Measurements from ENCODE around the gene PLCG2.

Gene PLCG2

DNA sequence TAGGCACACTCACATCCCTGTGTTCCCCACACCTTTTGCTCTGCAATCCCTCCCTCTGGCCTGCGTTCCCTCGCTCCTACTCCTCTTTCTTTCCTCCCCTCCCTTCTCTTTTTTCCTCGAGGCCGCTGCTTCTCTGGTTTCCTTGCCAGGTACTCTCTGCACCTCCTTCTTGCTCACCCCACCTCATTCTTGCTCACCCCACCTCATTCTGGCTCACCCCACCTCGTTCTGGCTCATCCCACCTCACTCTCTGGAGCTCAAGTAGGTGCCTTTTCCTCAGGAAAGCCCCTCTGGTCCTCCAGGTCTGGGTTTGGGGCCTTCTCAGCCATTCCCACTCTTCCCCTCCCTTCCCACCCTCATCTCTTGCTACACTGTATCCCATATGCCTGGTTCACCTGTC, 103.5 kb downstream of the PLCG2 start:
- no peak for DNase-seq

DNA sequence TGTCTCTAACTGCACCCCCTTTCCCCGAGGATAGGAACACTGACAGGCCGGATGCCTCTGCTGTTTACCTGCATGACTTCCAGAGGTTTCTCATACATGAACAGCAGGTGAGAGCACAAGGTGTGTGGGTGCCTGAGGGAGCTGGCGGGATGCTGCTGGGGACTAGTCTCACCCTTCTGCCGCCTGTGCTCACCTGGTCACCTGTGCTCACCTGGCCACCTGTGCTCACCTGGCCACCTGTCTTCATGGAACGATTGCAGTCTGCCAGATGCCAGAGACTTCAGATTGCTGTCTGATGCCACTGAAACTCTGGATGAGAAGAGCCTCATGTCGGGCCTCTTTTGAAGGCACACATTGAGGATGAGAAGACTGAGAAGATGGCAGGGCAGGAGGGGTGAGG, 104.1 kb downstream of the PLCG2 start:
- DNase-seq: no peak

DNA sequence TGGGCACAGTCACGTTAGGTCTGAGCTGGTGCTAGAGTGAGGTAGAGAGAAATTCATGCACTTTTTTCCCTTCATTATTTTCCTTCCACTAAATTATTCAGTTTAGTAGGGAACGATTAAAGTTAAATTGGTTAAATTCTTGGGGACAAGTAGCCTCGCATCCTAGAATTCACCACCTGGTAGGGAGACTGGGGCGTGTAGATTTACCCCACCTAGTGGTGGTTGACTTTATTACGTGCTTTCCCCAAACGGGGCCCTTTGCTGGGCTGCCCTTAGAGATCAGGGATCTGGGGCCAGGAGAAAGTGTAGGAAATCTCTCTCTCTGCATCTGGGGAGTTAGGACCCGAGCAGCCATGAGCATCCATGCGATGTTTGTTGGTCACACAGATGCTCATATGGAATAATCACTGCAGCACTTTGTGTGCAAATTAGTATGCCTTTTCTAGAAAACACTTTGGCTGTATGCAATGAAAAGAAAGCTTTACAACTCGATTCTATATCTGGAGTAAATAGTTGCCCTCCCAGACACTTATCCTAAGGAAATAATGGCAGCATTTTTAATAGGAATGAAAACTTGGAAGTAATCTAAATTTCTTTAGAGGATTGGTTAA, 107.0 kb downstream of the PLCG2 start:
- no peak for DNase-seq

DNA sequence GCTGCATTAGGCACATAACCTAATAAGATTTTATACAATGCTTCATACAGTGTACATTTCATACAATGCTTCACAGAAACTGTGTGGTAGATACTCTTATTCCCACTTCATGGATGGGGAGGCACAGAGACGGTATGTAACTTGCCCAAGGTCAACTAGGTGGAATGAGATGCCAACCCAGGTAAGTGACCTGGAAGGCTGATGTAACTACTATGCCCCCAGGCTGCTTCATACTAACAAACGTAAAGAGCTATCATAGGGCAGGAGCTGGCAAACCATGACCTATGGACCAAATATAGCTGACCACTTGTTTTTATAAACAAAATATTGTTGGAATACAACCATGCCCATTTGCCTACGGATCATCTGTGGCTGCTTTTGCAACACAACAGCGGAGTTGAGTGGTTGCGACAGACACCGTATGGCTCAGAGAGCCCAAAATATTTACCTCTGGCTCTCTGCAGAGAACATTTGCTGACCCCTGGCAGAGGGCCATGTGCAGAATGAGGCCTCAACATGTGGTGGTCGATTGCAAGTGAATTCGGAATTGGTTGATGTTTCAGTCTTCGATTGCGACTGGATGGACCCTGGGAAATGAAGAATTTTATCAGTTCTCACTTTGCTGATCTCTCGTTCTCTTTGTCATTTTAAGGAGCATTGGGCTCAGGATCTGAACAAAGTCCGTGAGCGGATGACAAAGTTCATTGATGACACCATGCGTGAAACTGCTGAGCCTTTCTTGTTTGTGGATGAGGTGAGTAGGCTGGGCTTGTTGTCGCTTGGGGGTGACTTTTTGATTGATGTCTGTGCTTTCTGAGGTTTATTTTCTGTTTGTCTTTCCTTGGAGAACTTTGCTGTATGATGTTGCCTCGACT, 109.7 kb downstream of the PLCG2 start:
- no peak for DNase-seq

DNA sequence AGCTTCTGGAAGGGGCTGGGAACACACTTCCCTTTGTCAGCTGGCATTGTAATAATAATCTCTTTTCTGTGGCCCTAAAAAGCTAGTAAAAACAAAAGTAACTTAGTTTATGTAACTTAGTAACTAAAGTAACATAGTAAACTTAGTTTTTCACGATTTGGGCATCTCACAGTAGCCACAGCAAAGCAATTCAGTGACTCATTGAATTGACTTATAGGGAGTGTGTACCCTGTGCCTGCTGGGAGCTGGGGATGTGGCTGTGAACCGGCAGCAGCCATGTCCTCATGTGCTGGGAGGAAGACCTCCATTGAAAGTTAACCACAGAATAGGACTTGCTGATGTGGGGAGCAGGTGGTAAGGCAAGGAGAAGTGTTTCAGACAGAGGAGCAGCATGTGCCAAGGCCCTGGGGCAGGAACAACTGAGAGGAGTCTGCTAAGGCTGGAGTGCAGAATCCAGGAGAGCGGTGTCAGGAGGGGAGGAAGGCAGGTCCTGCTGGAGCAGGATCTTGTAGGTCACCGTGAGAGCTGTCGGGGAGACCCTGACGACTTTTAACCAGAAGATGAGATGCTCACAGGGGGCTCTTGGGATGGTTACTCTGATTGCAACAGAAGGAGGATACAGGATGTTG, 112.8 kb downstream of the PLCG2 start:
- DNase-seq: no peak

GRCh38 chr16:81894592-81894991, 115.5 kb downstream of the PLCG2 start:
- no peak for DNase-seq

DNA sequence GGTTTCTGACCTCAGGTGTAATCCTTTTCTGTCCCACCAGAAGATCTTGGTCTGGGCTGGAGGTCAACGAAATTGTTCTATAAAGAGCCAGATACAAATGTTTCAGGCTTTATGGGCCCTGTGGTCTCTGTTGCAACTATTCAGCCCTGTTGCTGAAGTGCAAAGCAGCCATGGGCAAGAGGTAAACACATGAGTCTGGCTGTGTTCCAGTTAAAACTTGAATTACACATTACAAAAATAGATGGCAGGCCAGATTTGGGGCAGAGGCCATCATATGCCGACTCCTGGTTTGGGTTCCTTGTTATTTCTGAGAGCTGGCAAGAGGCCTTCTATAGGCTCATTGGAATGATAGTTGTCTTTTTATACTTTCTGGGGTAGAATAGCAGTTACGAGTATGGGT, 117.8 kb downstream of the PLCG2 start:
- no peak for DNase-seq

DNA sequence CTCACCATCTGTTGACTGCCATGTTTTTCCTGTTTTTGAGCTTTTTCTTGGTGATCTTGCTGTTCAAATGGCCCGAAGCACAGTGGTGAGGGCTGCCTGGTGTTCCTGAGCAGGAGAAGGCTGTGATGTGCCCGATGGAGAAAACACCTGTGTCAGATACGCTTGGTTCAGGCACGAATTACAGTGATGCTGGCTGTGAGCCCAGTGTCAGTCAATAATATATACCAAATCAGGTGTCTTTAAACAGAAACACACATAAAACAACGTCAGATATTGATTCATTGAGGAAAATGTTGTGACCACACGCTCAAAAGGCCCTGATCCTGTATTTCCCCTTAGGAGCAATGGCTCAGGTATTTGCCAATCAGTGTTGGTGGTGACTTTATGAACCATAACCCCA, 120.5 kb downstream of the PLCG2 start:
- no peak for DNase-seq

- DNase-seq: no peak
Observed at GRCh38 chr16:81900014-81900413, 120.9 kb downstream of the PLCG2 start.

DNA sequence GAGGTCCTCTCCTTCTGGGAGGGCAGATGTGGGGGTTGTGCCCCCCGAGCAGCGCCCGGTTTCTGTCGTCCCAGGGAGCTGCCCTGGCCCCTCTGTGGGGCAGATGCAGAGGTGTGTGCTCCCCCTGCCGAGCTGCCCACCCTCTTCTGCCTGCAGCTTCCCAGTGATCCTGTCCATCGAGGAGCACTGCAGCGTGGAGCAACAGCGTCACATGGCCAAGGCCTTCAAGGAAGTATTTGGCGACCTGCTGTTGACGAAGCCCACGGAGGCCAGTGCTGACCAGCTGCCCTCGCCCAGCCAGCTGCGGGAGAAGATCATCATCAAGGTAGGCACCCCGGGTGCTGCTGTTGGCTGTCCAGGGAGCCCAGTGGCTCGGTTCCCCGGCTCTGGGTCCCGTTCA, 121.4 kb downstream of the PLCG2 start:
- DNase-seq: no peak

- no peak for DNase-seq
Observed at GRCh38 chr16:81901484-81901883, 122.4 kb downstream of the PLCG2 start.

GRCh38 chr16:81902025-81902424, 122.9 kb downstream of the PLCG2 start:
- no peak for DNase-seq

GRCh38 chr16:81904320-81904719, 125.2 kb downstream of the PLCG2 start:
- DNase-seq: no peak

- no peak for DNase-seq
Observed at GRCh38 chr16:81905277-81905676, 126.2 kb downstream of the PLCG2 start.

DNA sequence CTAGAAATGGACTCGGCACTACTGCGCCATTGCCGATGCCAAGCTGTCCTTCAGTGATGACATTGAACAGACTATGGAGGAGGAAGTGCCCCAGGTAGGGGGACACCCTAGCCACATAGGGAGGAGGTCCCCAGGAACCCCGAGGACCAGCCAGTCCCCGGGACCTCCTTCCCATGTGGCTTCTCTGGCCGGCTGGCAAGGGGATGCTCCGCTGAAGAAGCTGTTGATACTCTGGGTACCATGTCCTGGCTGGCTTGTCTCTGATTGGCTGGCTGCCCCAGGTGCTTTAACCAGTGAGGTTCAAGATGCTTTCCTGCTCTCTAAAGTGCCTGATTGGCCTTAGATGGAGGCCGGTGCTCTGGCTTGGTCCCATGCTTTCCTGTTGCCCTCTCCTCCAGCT, 128.6 kb downstream of the PLCG2 start:
- DNase-seq: no peak

DNA sequence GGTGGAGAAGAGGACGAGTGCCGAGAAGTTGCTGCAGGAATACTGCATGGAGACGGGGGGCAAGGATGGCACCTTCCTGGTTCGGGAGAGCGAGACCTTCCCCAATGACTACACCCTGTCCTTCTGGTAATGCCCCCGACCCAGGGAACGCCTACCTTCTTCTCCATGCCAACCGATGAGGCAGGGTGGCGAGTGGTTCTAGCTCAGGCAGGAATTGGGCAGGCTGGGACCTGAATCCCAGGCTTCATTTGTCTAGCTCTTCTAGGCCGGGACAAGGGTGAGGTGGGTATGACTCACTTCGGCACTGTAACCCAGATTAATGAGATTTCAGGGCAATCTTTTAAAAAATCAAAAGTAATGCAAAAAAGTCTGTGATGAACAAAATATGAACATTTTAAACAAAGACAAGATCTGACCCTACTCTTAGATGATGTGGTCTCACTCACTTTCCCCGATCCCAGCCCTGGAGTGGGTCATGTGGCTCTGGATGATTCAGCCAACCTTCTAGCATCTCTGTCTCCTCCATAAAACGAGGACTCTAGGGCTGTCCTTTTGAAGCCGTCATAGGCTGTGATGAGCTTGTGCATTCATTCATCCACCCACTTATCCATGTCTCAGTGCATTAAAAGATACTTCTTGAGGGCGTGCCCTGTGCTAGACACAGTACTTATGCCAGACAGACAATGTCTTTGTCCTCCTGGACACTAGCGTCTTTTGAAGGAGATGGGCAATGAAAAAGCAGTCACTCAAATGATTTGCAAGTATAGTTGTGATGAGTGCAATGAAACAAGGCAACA, 129.6 kb downstream of the PLCG2 start:
- DNase-seq: no peak

DNA sequence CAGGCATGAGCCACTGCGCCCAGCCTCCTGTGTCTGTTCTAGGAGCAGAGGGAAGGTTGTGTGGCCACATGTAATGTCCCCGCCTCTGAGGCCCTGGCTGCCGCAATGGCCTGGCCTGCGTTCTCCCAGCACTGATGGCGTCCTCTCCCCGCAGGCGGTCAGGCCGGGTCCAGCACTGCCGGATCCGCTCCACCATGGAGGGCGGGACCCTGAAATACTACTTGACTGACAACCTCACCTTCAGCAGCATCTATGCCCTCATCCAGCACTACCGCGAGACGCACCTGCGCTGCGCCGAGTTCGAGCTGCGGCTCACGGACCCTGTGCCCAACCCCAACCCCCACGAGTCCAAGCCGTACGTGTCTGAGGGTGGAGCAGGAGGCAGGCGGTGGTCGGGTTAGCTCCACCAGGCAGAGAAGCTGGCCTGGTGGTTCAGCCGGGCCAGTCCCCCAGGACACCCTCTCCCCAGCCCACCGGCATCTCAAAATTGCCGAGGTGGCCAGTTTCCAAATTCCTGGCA, 131.3 kb downstream of the PLCG2 start:
- DNase-seq: no peak

GRCh38 chr16:81912395-81912794, 133.3 kb downstream of the PLCG2 start:
- no peak for DNase-seq

DNA sequence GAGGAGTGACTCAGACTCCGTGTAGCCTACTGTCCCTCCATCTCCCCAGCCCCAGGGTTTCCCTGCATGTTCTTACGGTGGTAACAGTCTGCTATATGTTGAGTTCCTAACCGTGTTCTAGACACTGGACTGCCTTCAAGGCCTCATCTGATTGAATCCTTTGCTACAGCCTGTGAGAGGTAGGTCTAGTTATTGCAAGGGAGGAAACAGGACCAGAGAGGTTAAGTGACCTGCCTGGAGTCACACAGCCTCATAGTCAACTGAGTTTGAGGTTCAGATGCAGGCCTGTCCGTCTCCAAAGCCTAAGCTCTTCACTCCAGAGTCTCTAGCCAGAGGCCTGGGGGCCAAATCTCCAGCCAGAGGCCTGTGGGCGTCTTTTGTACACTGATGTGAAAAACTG, 134.1 kb downstream of the PLCG2 start:
- DNase-seq: no peak

GRCh38 chr16:81917375-81917774, 138.3 kb downstream of the PLCG2 start:
- DNase-seq: no peak

DNA sequence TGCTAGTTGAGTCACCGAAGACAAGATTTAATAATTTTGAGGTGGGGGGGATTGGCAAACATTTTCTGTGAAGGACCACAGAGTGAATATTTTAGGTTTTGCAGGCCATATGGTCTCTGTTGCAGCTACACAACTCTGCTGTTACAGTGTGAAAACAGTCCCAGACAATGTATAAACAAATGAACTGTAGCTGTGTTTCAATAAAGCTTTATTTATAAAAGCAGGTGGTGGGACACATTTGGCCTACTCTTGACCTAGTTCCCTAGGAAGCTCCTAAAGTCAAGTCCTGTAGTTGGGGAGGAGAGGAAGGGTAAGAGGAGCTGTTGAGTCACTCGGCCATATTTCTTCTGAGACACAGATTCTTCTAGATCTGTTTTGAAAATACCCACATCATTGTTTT, 139.8 kb downstream of the PLCG2 start:
- no peak for DNase-seq

DNA sequence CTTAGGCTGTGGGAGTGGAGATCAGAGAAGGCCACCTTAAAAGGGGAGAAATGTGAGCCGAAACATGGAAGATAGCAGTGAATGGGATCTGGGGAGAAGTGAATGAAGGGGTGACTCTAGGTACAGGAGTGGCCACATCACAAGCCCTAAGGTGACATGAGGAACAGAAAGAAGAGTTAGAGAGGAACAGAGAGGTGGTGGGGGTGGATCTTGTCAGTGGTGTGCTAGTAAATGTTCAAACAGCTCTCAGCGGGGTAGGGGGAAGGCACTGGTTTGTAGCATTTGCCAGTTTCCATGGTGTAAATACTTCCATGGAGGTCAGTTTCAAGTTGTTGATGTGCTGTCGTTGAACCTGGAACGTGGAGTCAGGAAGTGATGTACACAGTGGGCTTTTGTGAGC, 141.4 kb downstream of the PLCG2 start:
- DNase-seq: no peak

Measured in femur (tissue), 1 donor.